ENCODE results near the gene CR2. TPM values are rescaled to one million over a fixed set of nuclear protein-coding genes. Genes with fewer than 3 reads are reported as not detected.

CR2 gene
- total and polyA plus RNA-seq, 2 of the 4 experiments (the other 2 are of a cell fraction) = not detected

DNA sequence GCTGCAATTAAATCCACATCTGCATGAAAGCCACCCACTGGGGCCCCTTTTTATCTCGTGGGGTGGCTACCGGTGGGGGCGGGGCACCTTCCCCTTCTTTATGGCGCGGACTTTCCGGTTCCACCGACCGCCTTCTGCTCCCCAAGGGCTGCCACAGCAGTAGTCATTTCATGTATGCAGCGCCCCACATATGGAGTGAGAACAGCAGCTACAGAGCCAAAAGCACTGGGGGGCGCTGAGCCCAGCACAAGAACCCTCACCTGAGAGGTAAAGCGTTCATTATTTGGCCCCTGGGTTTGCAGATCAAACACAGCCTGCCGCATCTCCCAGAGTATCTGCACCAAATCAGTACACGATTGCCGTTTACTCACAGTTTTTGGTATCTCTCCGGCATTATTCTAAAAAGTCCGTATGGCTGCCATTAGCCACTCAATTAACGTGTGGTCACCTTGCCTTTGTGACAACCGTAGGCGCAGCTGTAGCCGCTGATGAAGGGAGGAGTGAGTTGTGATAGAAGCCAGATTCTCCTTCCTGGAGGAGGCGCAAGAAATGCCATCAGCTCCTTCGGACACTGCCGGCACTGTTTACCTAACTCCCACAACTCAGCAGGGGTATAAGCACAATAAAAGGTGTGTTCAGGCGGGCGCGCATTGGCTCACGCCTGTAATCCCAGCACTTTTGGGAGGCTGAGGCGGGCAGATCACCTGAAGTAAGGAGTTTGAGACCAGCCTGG, 30.4 kb upstream of the CR2 start:
- Histone ChIP-seq H4K5ac (ENCODE audit: low read depth, low read length) (no peak overlapping the region), H3K9me1 (ENCODE audit: insufficient read depth, low read length) (no peaks in the 10 kb centered on the region), H3K27ac (ENCODE audit: insufficient read depth, low read length) (no peak overlapping the region), H3K9ac (ENCODE audit: low read depth, low read length) (no peak overlapping the region), H3K4me3 (ENCODE audit: insufficient read depth, low read depth, low read length) (no peak overlapping the region), H3K9me3 (ENCODE audit: control insufficient read depth, insufficient read depth, low read length) (no peaks in the 10 kb centered on the region), H3K18ac (ENCODE audit: low read depth, low read length) (no peak overlapping the region), H4K91ac (ENCODE audit: insufficient read depth, low read depth, low read length) (no peak overlapping the region), H3K27me3 (ENCODE audit: control insufficient read depth, insufficient read depth, low read length) (no peaks in the 10 kb centered on the region), H2AK5ac (ENCODE audit: low read depth, low read length) (no peak overlapping the region), H3K4ac (ENCODE audit: low read depth, low read length) (no peak overlapping the region), H4K20me1 (ENCODE audit: insufficient read depth, low read length) (no peaks in the 10 kb centered on the region), H3K23ac (ENCODE audit: low read depth, low read length) (no peak overlapping the region), H2AFZ (replicated peaks; ENCODE audit: low read length, poor library complexity) (no peak overlapping the region), H3K4me2 (ENCODE audit: low read depth, low read length) (no peak overlapping the region), H2AK9ac (replicated peaks; ENCODE audit: low read depth, low read length, poor library complexity) (no peak overlapping the region), H2BK20ac (ENCODE audit: low read depth, low read length) (no peak overlapping the region), H2BK15ac (ENCODE audit: low read depth, low read length) (no peak overlapping the region), H3K4me1 (ENCODE audit: control insufficient read depth, insufficient read depth, low read length) (no peaks in the 10 kb centered on the region), H2BK5ac (ENCODE audit: low read depth, low read length, poor library complexity, severe bottlenecking) (no peak overlapping the region), H3K14ac (replicated peaks; ENCODE audit: low read depth, low read length) (no peak overlapping the region), H4K8ac (ENCODE audit: low read depth in 2 of 2, low read length in 2 of 2) (no peak overlapping the region), H3K36me3 (ENCODE audit: control insufficient read depth, insufficient read depth, low read length) (no peaks in the 10 kb centered on the region), H2BK120ac (ENCODE audit: low read depth, low read length) (no peak overlapping the region), H3K56ac (ENCODE audit: extremely low read depth, insufficient read depth, low read length) (no peak overlapping the region), H3K79me1 (ENCODE audit: low read depth in 1 of 2, low read length in 2 of 2) (no peaks in the 10 kb centered on the region)
- DNase-seq = no peak
- BruUV-seq (replicated peaks) = no TSS peak
- intact Hi-C loops (cut with micrococcal nuclease) = no loop called here
- ChIA-PET CTCF (no interaction called here), POLR2A (ENCODE audit: unreplicated experiment) (no interaction called here)
- dilution Hi-C loops (cut with HindIII; ENCODE audit: low sequenced_read_pairs, unreplicated experiment) = no loop called here
- no peak for ATAC-seq (ENCODE audit: low read depth)
- TF ChIP-seq BHLHE40 (IDR thresholded peaks at IDR 0.05; ENCODE audit: low read depth, low read length) = no peak
- in situ Hi-C loops (cut with MboI; ENCODE audit: low sequenced_read_pairs) = no loop called here
- 34% methylated on average over 7 of the region's 28 CpGs; no CpG with 5 or more reads in 1 of the 2 experiments for WGBS, 2 experiments (ENCODE audit: extremely low coverage in 2 of 2, insufficient read length in 1 of 2)

Data from IMR-90 (cell line).